Measurements from ENCODE around the gene IDH3G. TPM values are rescaled to one million over a fixed set of nuclear protein-coding genes. Genes with fewer than 3 reads are reported as not detected.
A peak's percentile ranks its signal among the peaks of the same experiment; 100 is the strongest.

The IDH3G gene
- 52.5 and 53.2 TPM in 2 replicates for total RNA-seq (2014; rRNA removed; shearing (Covaris generic))
- total RNA-seq (2022): 47.5 and 51.8 TPM in 2 replicates
- percentile 66 among the genes with signal in this experiment for Bru-seq, nascent RNA
- percentile 75 among the genes with signal in this experiment for BruChase-seq, experiment 1, labeled RNA remaining after a 6-hour chase
- percentile 74 among the genes with signal in this experiment for BruChase-seq, experiment 2, labeled RNA remaining after a 2-hour chase
- long read RNA-seq, partial matches to known transcripts: 4 of 63 reads
- long read RNA-seq, other reads (novel, unspliced or antisense): 59 of 63 reads

DNA sequence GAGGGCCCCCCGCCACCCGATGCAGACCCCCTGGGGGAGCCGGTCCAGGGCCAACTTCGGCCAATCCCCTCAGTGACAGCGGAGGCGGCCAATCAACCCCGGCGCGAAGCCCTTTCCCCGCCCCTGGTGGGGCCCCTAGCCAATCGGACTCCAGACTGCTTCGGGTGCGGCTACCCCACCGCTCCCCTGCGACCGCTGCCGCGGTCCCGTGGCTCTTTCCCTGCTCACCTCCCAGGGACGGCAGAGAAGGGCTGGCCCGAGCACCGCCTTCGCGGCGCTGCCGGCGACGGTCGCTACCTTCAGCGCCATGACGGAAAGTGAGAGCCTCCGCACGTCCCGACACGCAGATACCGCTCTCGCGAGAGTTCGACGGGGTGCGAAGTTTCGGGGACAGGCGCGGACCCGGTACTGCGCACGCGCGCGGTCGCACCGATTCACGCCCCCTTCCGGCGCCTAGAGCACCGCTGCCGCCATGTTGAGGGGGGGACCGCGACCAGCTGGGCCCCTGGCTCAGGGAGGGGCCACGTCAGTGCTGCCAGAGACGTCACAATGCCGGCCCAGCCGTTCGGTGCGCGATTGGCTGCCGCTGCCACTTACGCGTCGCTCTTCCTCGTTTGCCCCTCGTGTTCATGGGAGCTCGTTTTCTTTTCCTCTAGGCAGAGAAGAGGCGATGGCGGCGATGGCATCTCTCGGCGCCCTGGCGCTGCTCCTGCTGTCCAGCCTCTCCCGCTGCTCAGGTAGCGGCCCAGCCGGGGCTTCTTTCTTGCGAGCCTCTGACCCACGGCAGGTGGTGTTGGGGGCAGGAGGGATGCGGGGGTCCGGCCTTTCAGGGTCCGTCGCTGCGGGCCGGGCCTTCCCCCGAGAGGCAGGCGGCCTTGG is at the start of gene IDH3G, which contains the start of gene SSR4:
IDH3G (minus strand) TSS at position 358 of the 879 bp plus-strand sequence; CDS start at position 309, 49 bp downstream.
SSR4 (plus strand) TSS at position 651 of the 879 bp plus-strand sequence; CDS start at position 671, 20 bp downstream.
- DNase-seq (ENCODE audit: low spot score): peak; percentile 94
- POLR2A ChIA-PET: interaction anchor here (0.6 to 1.2 kb wide), 5 partner anchors 111 to 301 kb away, joined by 3 to 4 read pairs (median 3); no protein-coding TSS in a partner anchor
- peaks cover 32% of the 10 kb centered on the region for H3K79me2 ChIP-seq (ENCODE audit: insufficient read depth, low read depth, low read length)
- no TSS peak for BruUV-seq (replicated peaks)
- TF ChIP-seq, protein P1, sequence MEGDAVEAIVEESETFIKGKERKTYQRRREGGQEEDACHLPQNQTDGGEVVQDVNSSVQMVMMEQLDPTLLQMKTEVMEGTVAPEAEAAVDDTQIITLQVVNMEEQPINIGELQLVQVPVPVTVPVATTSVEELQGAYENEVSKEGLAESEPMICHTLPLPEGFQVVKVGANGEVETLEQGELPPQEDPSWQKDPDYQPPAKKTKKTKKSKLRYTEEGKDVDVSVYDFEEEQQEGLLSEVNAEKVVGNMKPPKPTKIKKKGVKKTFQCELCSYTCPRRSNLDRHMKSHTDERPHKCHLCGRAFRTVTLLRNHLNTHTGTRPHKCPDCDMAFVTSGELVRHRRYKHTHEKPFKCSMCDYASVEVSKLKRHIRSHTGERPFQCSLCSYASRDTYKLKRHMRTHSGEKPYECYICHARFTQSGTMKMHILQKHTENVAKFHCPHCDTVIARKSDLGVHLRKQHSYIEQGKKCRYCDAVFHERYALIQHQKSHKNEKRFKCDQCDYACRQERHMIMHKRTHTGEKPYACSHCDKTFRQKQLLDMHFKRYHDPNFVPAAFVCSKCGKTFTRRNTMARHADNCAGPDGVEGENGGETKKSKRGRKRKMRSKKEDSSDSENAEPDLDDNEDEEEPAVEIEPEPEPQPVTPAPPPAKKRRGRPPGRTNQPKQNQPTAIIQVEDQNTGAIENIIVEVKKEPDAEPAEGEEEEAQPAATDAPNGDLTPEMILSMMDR (conservative IDR thresholded peaks at IDR 0.05; ENCODE audit: low read length): no peak
- TF ChIP-seq EZH2phosphoT487 (IDR thresholded peaks at IDR 0.05; ENCODE audit: borderline replicate concordance, low read depth, low read length): no peak
- peak within 1 kb of the TSS; percentile 97 for H3K4me2 ChIP-seq (ENCODE audit: low read length)
- CTCF ChIA-PET (ENCODE audit: unreplicated experiment): no interaction called here
- intact Hi-C loops (cut with micrococcal nuclease; ENCODE audit: unreplicated experiment): loop anchor here (1.0 to 5.0 kb wide), 2 partner anchors 131 to 173 kb away; no protein-coding TSS in a partner anchor
- H3K9me3 ChIP-seq (ENCODE audit: low read length): no peaks in the 10 kb centered on the region
- peak within 1 kb of the TSS; percentile 75; the same call in 1 of the 2 replicates for H2AFZ ChIP-seq (ENCODE audit: low read length)
- peaks cover 41% of the 10 kb centered on the region for H3K36me3 ChIP-seq (ENCODE audit: insufficient read depth, low read length)
- H3K27ac ChIP-seq (ENCODE audit: low read depth, low read length, poor library complexity, severe bottlenecking): peak within 1 kb of the TSS; percentile 66
- H4K20me1 ChIP-seq (ENCODE audit: insufficient read depth, low read length): no peaks in the 10 kb centered on the region
- peaks cover 14% of the 10 kb centered on the region for H3K4me1 ChIP-seq (ENCODE audit: insufficient read depth, low read length, poor library complexity, severe bottlenecking)
- H3K9me2 ChIP-seq (ENCODE audit: insufficient read depth, low read length): no peaks in the 10 kb centered on the region
- H3K4me3 ChIP-seq (ENCODE audit: low read depth, low read length, poor library complexity, severe bottlenecking): peak within 1 kb of the TSS; percentile 100

DNA sequence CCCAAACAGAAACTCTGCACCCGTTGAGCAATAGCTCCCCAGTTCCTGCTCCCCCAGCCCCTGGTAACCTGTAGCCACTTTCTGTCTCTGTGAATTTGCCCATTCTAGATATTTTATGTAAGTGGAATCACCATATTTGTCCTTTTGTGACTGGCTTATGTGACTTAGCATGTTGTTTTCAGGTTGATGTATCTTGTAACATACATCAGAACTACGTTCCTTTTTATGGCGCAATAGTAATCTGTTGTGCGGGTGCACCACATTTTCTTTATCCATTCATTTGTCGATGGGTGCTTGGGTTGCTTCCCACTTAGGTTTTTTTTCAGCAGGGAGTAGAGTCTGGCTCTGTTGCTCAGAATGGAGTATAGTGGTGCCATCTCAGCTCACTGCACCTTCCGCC is 42.7 kb upstream of the IDH3G start:
- POLR2A ChIA-PET: no interaction called here
- CTCF ChIA-PET (ENCODE audit: unreplicated experiment): no interaction called here
- intact Hi-C loops (cut with micrococcal nuclease; ENCODE audit: unreplicated experiment): loop anchor here (10.0 kb wide), 1 partner anchor 72 kb away; the partner anchor contains the start of gene PLXNB3

More for the DNA sequence above, 42.7 kb upstream of the IDH3G start:
- H3K4me2 ChIP-seq (ENCODE audit: low read length): no peak overlapping the region
- no TSS peak for BruUV-seq (replicated peaks)
- no peaks in the 10 kb centered on the region for H3K36me3 ChIP-seq (ENCODE audit: insufficient read depth, low read length)
- TF ChIP-seq, protein P1 (conservative IDR thresholded peaks at IDR 0.05; ENCODE audit: low read length): no peak
- TF ChIP-seq EZH2phosphoT487 (IDR thresholded peaks at IDR 0.05; ENCODE audit: borderline replicate concordance, low read depth, low read length): no peak
- no peak overlapping the region for H3K27ac ChIP-seq (ENCODE audit: low read depth, low read length, poor library complexity, severe bottlenecking)
- H2AFZ ChIP-seq (ENCODE audit: low read length): no peak overlapping the region
- H4K20me1 ChIP-seq (ENCODE audit: insufficient read depth, low read length): no peaks in the 10 kb centered on the region
- no peak overlapping the region for H3K4me3 ChIP-seq (ENCODE audit: low read depth, low read length, poor library complexity, severe bottlenecking)
- DNase-seq (ENCODE audit: low spot score): no peak
- no peaks in the 10 kb centered on the region for H3K4me1 ChIP-seq (ENCODE audit: insufficient read depth, low read length, poor library complexity, severe bottlenecking)
- H3K9me2 ChIP-seq (ENCODE audit: insufficient read depth, low read length): no peaks in the 10 kb centered on the region
- no peaks in the 10 kb centered on the region for H3K9me3 ChIP-seq (ENCODE audit: low read length)
- no peaks in the 10 kb centered on the region for H3K79me2 ChIP-seq (ENCODE audit: insufficient read depth, low read depth, low read length)
